H1 (cell line): ENCODE results near the gene SGSM1. TPM values are rescaled to one million over a fixed set of nuclear protein-coding genes. Genes with fewer than 3 reads are reported as not detected.

Experiments used
- CTCF ChIA-PET: fragments of 300-600 bp; sonication (Branson Sonifier 250); formaldehyde crosslinking; loops from one replicate; lab custom pipeline; 2021; ENCODE audit not compliant: partially characterized antibody; lab: Charles Lee
- POLR2A ChIA-PET: fragments of 300-600 bp; sonication (Branson Sonifier 250); formaldehyde crosslinking; loops from one replicate; lab custom pipeline; 2021; ENCODE audit warnings: inconsistent platforms; ENCODE audit not compliant: partially characterized antibody; lab: Charles Lee
- DNase-seq, 2 experiments: peaks; one replicate each; pipeline versions ENCODE4 v3.0.0 to v3.0.0-alpha.2; 2010 to 2022; ENCODE audit warnings: low spot score in 2 of 2, low read depth in 1 of 2, mixed read lengths in 1 of 2
- FAIRE-seq: peaks from 2 replicates; lab custom pipeline; 2011; peaks lifted over from hg19 to GRCh38; lab: Jason Lieb, UNC
- H2AFZ ChIP-seq: 2 replicates; pipeline ENCODE4 v1.8.1; 2012; ENCODE audit warnings: low read length, inconsistent platforms
- H2AK5ac ChIP-seq: 2 replicates; pipeline ENCODE4 v1.6.1; 2013; ENCODE audit warnings: low read depth, low read length
- H2BK120ac ChIP-seq: replicated peaks from 2 replicates; pipeline ENCODE3; 2013; ENCODE audit warnings: low read depth, low read length, inconsistent platforms
- H2BK12ac ChIP-seq: 2 replicates; pipeline ENCODE4 v1.6.1; 2013; ENCODE audit warnings: low read depth, low read length
- H2BK15ac ChIP-seq: 2 replicates; pipeline ENCODE4 v1.6.1; 2013; ENCODE audit warnings: low read length
- H2BK20ac ChIP-seq: 2 replicates; pipeline ENCODE4 v1.6.1; 2013; ENCODE audit warnings: low read length
- H2BK5ac ChIP-seq: 2 replicates; pipeline ENCODE4 v1.6.1; 2013; ENCODE audit warnings: low read depth, low read length
- H3K14ac ChIP-seq: 2 replicates; pipeline ENCODE4 v1.6.1; 2013; ENCODE audit warnings: inconsistent platforms; ENCODE audit not compliant: insufficient read length
- H3K18ac ChIP-seq: 2 replicates; pipeline ENCODE4 v1.6.1; 2013; ENCODE audit warnings: low read length; ENCODE audit errors: extremely low read depth
- H3K23ac ChIP-seq: 2 replicates; pipeline ENCODE4 v1.6.1; 2013; ENCODE audit warnings: inconsistent platforms; ENCODE audit not compliant: insufficient read length
- H3K23me2 ChIP-seq: 2 replicates; pipeline ENCODE4 v1.6.1; 2013; ENCODE audit warnings: low read depth, low read length
- H3K27ac ChIP-seq: 2 replicates; pipeline ENCODE4 v1.6.1; 2011; ENCODE audit warnings: low read depth, low read length, inconsistent platforms
- H3K27me3 ChIP-seq, 4 experiments: replicated peaks in 1 of 4; 1 replicate in 1 of 4; 2 replicates in 3 of 4; pipeline versions ENCODE4 v1.6.1 to v1.8.1; 2011 to 2013; ENCODE audit warnings: low read length in 3 of 4, mild to moderate bottlenecking in 3 of 4, inconsistent platforms in 2 of 4, mixed read lengths in 2 of 4, moderate library complexity in 1 of 4; ENCODE audit not compliant: control insufficient read depth in 3 of 4, insufficient read depth in 3 of 4; ENCODE audit errors: extremely low read depth in 1 of 4
- H3K36me3 ChIP-seq, 4 experiments: 2 replicates each; pipeline versions ENCODE4 v1.6.1 to v1.8.1; 2011 to 2013; ENCODE audit warnings: mild to moderate bottlenecking in 4 of 4, low read length in 3 of 4, moderate library complexity in 2 of 4, control low read depth in 1 of 4, inconsistent platforms in 1 of 4; ENCODE audit not compliant: insufficient read depth in 4 of 4, control insufficient read depth in 2 of 4
- H3K4ac ChIP-seq: replicated peaks from 2 replicates; pipeline ENCODE3; 2013; ENCODE audit warnings: low read length, low read depth, mixed read lengths, inconsistent platforms; ENCODE audit not compliant: insufficient read length
- H3K4me1 ChIP-seq, 4 experiments: replicated peaks in 1 of 4; 1 replicate in 1 of 4; 2 replicates in 3 of 4; pipeline versions ENCODE4 v1.6.1 to v1.8.1; 2011 to 2013; ENCODE audit warnings: low read length in 3 of 4, inconsistent platforms in 2 of 4, mixed read lengths in 1 of 4; ENCODE audit not compliant: insufficient read depth in 4 of 4, control insufficient read depth in 3 of 4
- H3K4me2 ChIP-seq, 2 experiments: 2 replicates each; pipeline versions ENCODE4 v1.6.1 to v1.8.1; 2011 to 2013; ENCODE audit warnings: low read depth in 2 of 2, low read length in 2 of 2, control low read depth in 1 of 2, inconsistent platforms in 1 of 2, mild to moderate bottlenecking in 1 of 2; ENCODE audit not compliant: insufficient read depth in 1 of 2
- H3K4me3 ChIP-seq, 4 experiments: fragments of 200-600, 300-600 bp in 1 of 4; sonication (generic), shearing (Covaris generic), sonication (Bioruptor Twin) in 1 of 4; 2 replicates each; pipeline versions ENCODE4 v1.5.1 to v1.8.1; 2011 to 2016; ENCODE audit warnings: low read length in 4 of 4, low read depth in 3 of 4, control low read depth in 2 of 4, inconsistent platforms in 2 of 4, mild to moderate bottlenecking in 2 of 4, mixed read lengths in 1 of 4, moderate library complexity in 1 of 4; ENCODE audit not compliant: insufficient read depth in 2 of 4; ENCODE audit errors: extremely low read depth in 1 of 4
- H3K56ac ChIP-seq: replicated peaks from 2 replicates; pipeline ENCODE3; 2013; ENCODE audit warnings: low read depth, mild to moderate bottlenecking, mixed read lengths, low read length, inconsistent platforms; ENCODE audit not compliant: insufficient read length
- H3K79me1 ChIP-seq: 2 replicates; pipeline ENCODE4 v1.6.1; 2013; ENCODE audit warnings: low read depth, low read length, control low read depth
- H3K79me2 ChIP-seq, 2 experiments: 2 replicates each; pipeline versions ENCODE4 v1.6.1 to v1.8.1; 2012 to 2013; ENCODE audit warnings: low read length in 2 of 2, mild to moderate bottlenecking in 2 of 2, inconsistent platforms in 1 of 2; ENCODE audit not compliant: insufficient read depth in 2 of 2, control insufficient read depth in 1 of 2
- H3K9ac ChIP-seq, 4 experiments: replicated peaks in 1 of 4; 1 replicate in 1 of 4; 2 replicates in 3 of 4; pipeline versions ENCODE4 v1.6.1 to v1.8.1; 2011 to 2013; ENCODE audit warnings: low read depth in 3 of 4, low read length in 3 of 4, control low read depth in 2 of 4, mild to moderate bottlenecking in 2 of 4, moderate library complexity in 2 of 4, inconsistent platforms in 1 of 4; ENCODE audit errors: extremely low read depth in 1 of 4
- H3K9me3 ChIP-seq, 2 experiments: 2 replicates each; pipeline versions ENCODE4 v1.6.1 to v1.8.1; 2012 to 2013; ENCODE audit warnings: mild to moderate bottlenecking in 2 of 2, moderate library complexity in 2 of 2, control low read depth in 1 of 2, inconsistent platforms in 1 of 2, low read depth in 1 of 2, low read length in 1 of 2, mixed read lengths in 1 of 2; ENCODE audit not compliant: insufficient read depth in 2 of 2
- H4K20me1 ChIP-seq, 2 experiments: replicated peaks in 1 of 2; 2 replicates each; pipeline versions ENCODE3 to v1.8.1; 2011 to 2013; ENCODE audit warnings: inconsistent platforms in 2 of 2, low read length in 2 of 2, mild to moderate bottlenecking in 1 of 2; ENCODE audit not compliant: insufficient read depth in 2 of 2, control insufficient read depth in 1 of 2
- H4K5ac ChIP-seq: 2 replicates; pipeline ENCODE4 v1.6.1; 2013; ENCODE audit warnings: low read length, low read depth, mixed read lengths, inconsistent platforms; ENCODE audit not compliant: insufficient read length
- H4K8ac ChIP-seq: 2 replicates; pipeline ENCODE4 v1.8.0; 2013; ENCODE audit warnings: mild to moderate bottlenecking, moderate library complexity, low read length, inconsistent platforms; ENCODE audit not compliant: insufficient read depth; ENCODE audit errors: extremely low read depth
- H4K91ac ChIP-seq: replicated peaks from 2 replicates; pipeline ENCODE3; 2013; ENCODE audit warnings: low read length, mixed read lengths, inconsistent platforms; ENCODE audit not compliant: insufficient read length
- CBX5 ChIP-seq: fragments of 300-800, 300-1000 bp; sonication (generic); IDR thresholded peaks from 2 replicates; pipeline ENCODE4 v1.7.1; 2016; ENCODE audit warnings: antibody characterized with exemption, low read length, low read depth
- CBX8 ChIP-seq: fragments of 300-800, 300-1000 bp; sonication (generic); IDR thresholded peaks from 2 replicates; pipeline ENCODE4 v1.7.1; 2016; ENCODE audit warnings: low read depth, low read length, borderline replicate concordance
- EP300 ChIP-seq, 2 experiments: IDR thresholded peaks; 1 replicate in 1 of 2; 2 replicates in 1 of 2; pipeline ENCODE4 v1.6.1; 2011 to 2012; ENCODE audit warnings: low read depth in 2 of 2, low read length in 2 of 2, mild to moderate bottlenecking in 2 of 2, borderline replicate concordance in 1 of 2, inconsistent platforms in 1 of 2, moderate library complexity in 1 of 2
- TCF12 ChIP-seq: IDR thresholded peaks from 2 replicates; pipeline ENCODE4 v1.6.1; 2011; ENCODE audit warnings: low read depth, mild to moderate bottlenecking, low read length
- ZNF274 ChIP-seq: IDR thresholded peaks from 2 replicates; pipeline ENCODE4 v1.7.0; 2012; ENCODE audit warnings: low read length, borderline replicate concordance; ENCODE audit errors: extremely low read depth
- WGBS, 2 experiments: shearing (Covaris generic) in 1 of 2; methylation state at CpG; one replicate each; pipeline versions ENCODE4 v1.1.6 to v1.1.7; 2013 to 2015; ENCODE audit warnings: low lambda C conversion rate in 2 of 2, mixed read lengths in 2 of 2, inconsistent platforms in 1 of 2, low coverage in 1 of 2, missing lambda C conversion rate in 1 of 2; ENCODE audit not compliant: insufficient replicate concordance in 2 of 2, insufficient coverage in 1 of 2, insufficient read length in 1 of 2; ENCODE audit errors: extremely low coverage in 1 of 2, missing lambda C conversion rate in 1 of 2; 5-methylcytosine and 5-hydroxymethylcytosine counted together
- polyA plus RNA-seq, 7 experiments: library from polyadenylated mRNA; depleted of rRNA in 3 of 7; stranded (reverse) in 5 of 7; unstranded in 2 of 7; fragments of >200 nt in 5 of 7; fragments of 200-250 nt in 2 of 7; gene quantifications; 1 replicate in 5 of 7; 2 replicates in 1 of 7; 4 replicates in 1 of 7; pipeline versions ENCODE4 v1.2.1 to v1.2.3, GENCODE V29; 2011 to 2013; ENCODE audit warnings: missing spikeins in 2 of 7, mixed read lengths in 2 of 7
- total RNA-seq: library from RNA; stranded (reverse); fragmentation: NEBNext Ultra II Directional; extraction: Animal tissue kit (Norgen Biotek cat#: 25700); gene quantifications from 2 replicates; pipeline ENCODE4 v1.2.1, GENCODE V29; 2021

SGSM1 gene
- total and polyA plus RNA-seq, 2 of the 8 experiments (the other 6 are each of a cell fraction or from before 2014, with no cell fraction given), result 2.8 to 5.2 TPM

GRCh38 chr22:24954856-24955255, 148.8 kb downstream of the SGSM1 start:
- H4K91ac ChIP-seq, result no peak overlapping the region
- H2BK120ac ChIP-seq, result no peak overlapping the region
- no peak overlapping the region for H2BK12ac ChIP-seq
- H3K4me2 ChIP-seq, result peak overlapping the region in 1 of 2 experiments; percentile 83; a peak in 1 of 4 replicates
- peaks cover 0 to 31% of the 10 kb centered on the region in 2 experiments; a peak in 2 of 4 replicates for H3K79me2 ChIP-seq
- peaks cover 0 to 11% (median 6%) of the 10 kb centered on the region in 4 experiments; a peak in 6 of 7 replicates for H3K4me1 ChIP-seq
- H4K8ac ChIP-seq, result no peak overlapping the region
- H3K79me1 ChIP-seq, result peaks cover 13% of the 10 kb centered on the region
- H3K9me3 ChIP-seq, result no peaks in the 10 kb centered on the region
- H3K36me3 ChIP-seq, result no peaks in the 10 kb centered on the region
- no peak overlapping the region for H2AFZ ChIP-seq
- FAIRE-seq (no peak), DNase-seq (no peak)
- peaks cover 0 to 3% of the 10 kb centered on the region in 2 experiments for H4K20me1 ChIP-seq
- WGBS, 2 experiments, result 94% methylated on average over 8 of the region's 8 CpGs; no CpG with 5 or more reads in 1 of the 2 experiments
- H2AK5ac ChIP-seq, result no peak overlapping the region
- H3K56ac ChIP-seq, result no peak overlapping the region
- peaks cover 0 to 3% (median 1%) of the 10 kb centered on the region in 4 experiments; a peak in 2 of 7 replicates for H3K27me3 ChIP-seq
- TF ChIP-seq CBX8 (no peak), CBX5 (no peak), TCF12 (no peak), ZNF274 (no peak), EP300 (IDR thresholded peaks at IDR 0.05; ENCODE audit: borderline replicate concordance in 1 of 2, low read depth in 2 of 2, low read length in 2 of 2) (no peak)
- H3K9ac ChIP-seq, result no peak overlapping the region
- no peak overlapping the region for H3K18ac ChIP-seq
- no peak overlapping the region for H2BK20ac ChIP-seq
- no peak overlapping the region for H3K23ac ChIP-seq
- no peak overlapping the region for H3K4me3 ChIP-seq
- ChIA-PET CTCF (interaction anchor here (9.4 to 15.1 kb wide), 3 partner anchors 17 to 98 kb away, joined by 76 to 221 read pairs (median 110); no protein-coding TSS in a partner anchor), POLR2A (no interaction called here)
- H2BK5ac ChIP-seq, result no peak overlapping the region
- no peak overlapping the region for H3K27ac ChIP-seq
- H2BK15ac ChIP-seq, result no peak overlapping the region
- peaks cover 13% of the 10 kb centered on the region for H3K23me2 ChIP-seq
- H4K5ac ChIP-seq, result no peak overlapping the region
- no peak overlapping the region for H3K4ac ChIP-seq
- no peak overlapping the region for H3K14ac ChIP-seq
